ENCODE results near the gene TICAM1. TPM values are rescaled to one million over a fixed set of nuclear protein-coding genes. Genes with fewer than 3 reads are reported as not detected.
A peak's percentile ranks its signal among the peaks of the same experiment; 100 is the strongest.

Gene TICAM1
- total and polyA plus RNA-seq, 10 of the 15 experiments (the other 5 are each of a cell fraction or from before 2014, with no cell fraction given), result 0.31 to 31.1 (median 5.3) TPM

DNA sequence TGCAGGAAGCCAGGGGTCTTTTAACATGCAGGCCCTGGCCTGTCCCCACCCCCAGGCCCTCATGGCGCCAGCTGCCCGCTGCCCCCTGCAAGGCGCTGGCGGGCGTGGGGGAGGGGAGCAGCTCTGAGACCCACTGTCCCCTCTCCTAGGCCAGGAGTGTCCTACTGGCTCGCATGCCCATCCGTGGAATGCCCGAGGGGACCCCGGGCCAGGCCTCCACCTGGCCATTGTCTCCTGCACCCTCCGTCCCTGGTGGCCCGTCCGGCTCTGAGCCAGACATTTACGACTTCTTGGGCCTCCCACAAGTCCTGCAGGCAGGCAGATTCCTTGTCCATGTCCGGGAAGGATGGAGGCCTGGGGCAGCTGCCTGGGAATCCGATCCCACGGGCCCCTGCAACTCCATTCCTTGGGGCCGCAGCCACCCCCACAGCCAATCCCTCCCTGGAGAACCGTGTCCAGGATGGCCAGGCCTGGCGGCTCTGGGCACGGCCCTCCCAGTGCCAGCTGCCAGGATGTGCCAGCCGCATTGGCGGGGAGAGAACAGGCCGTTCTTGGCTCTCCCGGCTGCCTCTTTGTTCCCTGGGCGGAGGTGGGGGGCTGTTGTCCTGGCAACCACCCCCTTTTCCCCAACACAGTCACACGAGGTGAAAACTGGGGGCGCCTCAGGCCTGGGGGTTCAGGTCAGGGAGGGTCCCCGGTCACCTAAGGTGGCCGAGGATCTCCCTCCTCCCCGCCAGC lies 46.4 kb upstream of the TICAM1 start:
- H3K4me3 ChIP-seq, result no peak overlapping the region
- no peak overlapping the region for H3K4me2 ChIP-seq (ENCODE audit: control insufficient read depth, insufficient read depth)
- in situ Hi-C loops (cut with MboI) (no loop called here), intact Hi-C loops (cut with micrococcal nuclease; ENCODE audit: unreplicated experiment) (no loop called here)
- DNase-seq (ENCODE audit: low read depth, low spot score) (no peak), FAIRE-seq (no peak), ATAC-seq (no peak)
- H3K27ac ChIP-seq (ENCODE audit: control insufficient read depth, insufficient read depth), result no peak overlapping the region
- H3K79me2 ChIP-seq (ENCODE audit: control insufficient read depth, insufficient read depth, low read length), result no peaks in the 10 kb centered on the region
- H3K9ac ChIP-seq (ENCODE audit: control insufficient read depth, insufficient read depth, low read length), result no peak overlapping the region; the same call in 1 of the 2 replicates
- CTCF ChIA-PET, result interaction anchor here (1.0 kb wide), 1 partner anchor 69 kb away, joined by 3 read pairs; no protein-coding TSS in a partner anchor
- H3K4me1 ChIP-seq (ENCODE audit: control insufficient read depth, insufficient read depth, low read length), result peaks cover 6% of the 10 kb centered on the region
- 47% methylated on average over 27 of the region's 30 CpGs for WGBS (ENCODE audit: insufficient coverage, insufficient replicate concordance, low lambda C conversion rate, missing lambda C conversion rate)
- BruUV-seq (replicated peaks), result no TSS peak
- RAD21 ChIA-PET (ENCODE audit: unreplicated experiment), result no interaction called here
- H4K20me1 ChIP-seq (ENCODE audit: control insufficient read depth, insufficient read depth), result no peaks in the 10 kb centered on the region
- POLR2A ChIA-PET, result no interaction called here
- SMC1A ChIA-PET (ENCODE audit: uncharacterized antibody, unreplicated experiment), result no interaction called here
- no peaks in the 10 kb centered on the region for H3K9me3 ChIP-seq (replicated peaks; ENCODE audit: control insufficient read depth, insufficient read depth, low read length)
- H2AFZ ChIP-seq (ENCODE audit: control insufficient read depth, low read depth, low read length), result peak overlapping the region; percentile 65
- no peaks in the 10 kb centered on the region for H3K27me3 ChIP-seq (replicated peaks in 1 of 2; ENCODE audit: control insufficient read depth in 2 of 2, insufficient read depth in 2 of 2, low read length in 1 of 2)
- H3K36me3 ChIP-seq (ENCODE audit: control insufficient read depth in 2 of 2, insufficient read depth in 2 of 2, low read length in 1 of 2), result no peaks in the 10 kb centered on the region
- no peak for TF ChIP-seq EED (IDR thresholded peaks at IDR 0.05; ENCODE audit: low read depth)
- TF ChIP-seq NBN (IDR thresholded peaks at IDR 0.05), result no peak
- no peak for TF ChIP-seq E2F8 (IDR thresholded peaks at IDR 0.05; ENCODE audit: low read depth, partially characterized antibody)
- no peak for TF ChIP-seq JUND (IDR thresholded peaks at IDR 0.05; ENCODE audit: low read depth, low read length)
- no peak for TF ChIP-seq YY1 (IDR thresholded peaks at IDR 0.05; ENCODE audit: low read depth, low read length)
- TF ChIP-seq ZBTB40 (IDR thresholded peaks at IDR 0.05; ENCODE audit: borderline replicate concordance), result no peak
- no peak for TF ChIP-seq ZNF24 (IDR thresholded peaks at IDR 0.05)
- no peak for TF ChIP-seq HCFC1 (IDR thresholded peaks at IDR 0.05; ENCODE audit: low read length)
- TF ChIP-seq NR2C1 (IDR thresholded peaks at IDR 0.05), result no peak
- TF ChIP-seq, protein P1, sequence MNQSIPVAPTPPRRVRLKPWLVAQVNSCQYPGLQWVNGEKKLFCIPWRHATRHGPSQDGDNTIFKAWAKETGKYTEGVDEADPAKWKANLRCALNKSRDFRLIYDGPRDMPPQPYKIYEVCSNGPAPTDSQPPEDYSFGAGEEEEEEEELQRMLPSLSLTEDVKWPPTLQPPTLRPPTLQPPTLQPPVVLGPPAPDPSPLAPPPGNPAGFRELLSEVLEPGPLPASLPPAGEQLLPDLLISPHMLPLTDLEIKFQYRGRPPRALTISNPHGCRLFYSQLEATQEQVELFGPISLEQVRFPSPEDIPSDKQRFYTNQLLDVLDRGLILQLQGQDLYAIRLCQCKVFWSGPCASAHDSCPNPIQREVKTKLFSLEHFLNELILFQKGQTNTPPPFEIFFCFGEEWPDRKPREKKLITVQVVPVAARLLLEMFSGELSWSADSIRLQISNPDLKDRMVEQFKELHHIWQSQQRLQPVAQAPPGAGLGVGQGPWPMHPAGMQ (IDR thresholded peaks at IDR 0.05; ENCODE audit: borderline replicate concordance), result no peak
- no peak for TF ChIP-seq ESRRA (IDR thresholded peaks at IDR 0.05; ENCODE audit: low read length)
- no peak for TF ChIP-seq BACH1 (IDR thresholded peaks at IDR 0.05; ENCODE audit: borderline replicate concordance)
- TF ChIP-seq E2F4 (IDR thresholded peaks at IDR 0.05; ENCODE audit: low read depth, low read length), result no peak
